ENCODE results near the gene SULT1A3.
"Not testable (repeated sequence)": the region's sequence is repeated elsewhere in the genome, so short reads cannot be mapped to it uniquely, and the experiment has no call there.

The SULT1A3 gene

GRCh38 chr16:30248379-30248778 is 49.3 kb downstream of the SULT1A3 start, which contains the start of gene NPIPB13:
Gene NPIPB13, minus strand, starts transcription at chr16:30248479. Its CDS starts 2,906 bp downstream, at chr16:30245573.
- intact Hi-C loops (cut with DNase I); DNase-seq: not testable (repeated sequence)

All from head of caudate nucleus (tissue), 42 donors.